SJCRH30 (cell line): ENCODE measurements around the gene GALK2. TPM values are rescaled to one million over a fixed set of nuclear protein-coding genes. Genes with fewer than 3 reads are reported as not detected.

ENCODE experiments used
- DNase-seq, 2 experiments: peaks; one replicate each; pipeline ENCODE4 v3.0.0-alpha.2; 2015 to 2020
- H3K27ac ChIP-seq: fragments of 250-450 bp; sonication (Bioruptor Pico); 2 replicates; pipeline ENCODE4 v1.5.1; 2020; ENCODE audit warnings: mild to moderate bottlenecking, moderate library complexity
- H3K27me3 ChIP-seq: fragments of 250-450 bp; sonication (Bioruptor Pico); 2 replicates; pipeline ENCODE4 v1.5.1; 2020; ENCODE audit warnings: mild to moderate bottlenecking, moderate library complexity
- H3K36me3 ChIP-seq: fragments of 250-450 bp; sonication (Bioruptor Pico); 2 replicates; pipeline ENCODE4 v1.5.1; 2020; ENCODE audit warnings: mild to moderate bottlenecking, moderate library complexity
- H3K4me1 ChIP-seq: fragments of 250-450 bp; sonication (Bioruptor Pico); 2 replicates; pipeline ENCODE4 v1.5.1; 2020; ENCODE audit warnings: mild to moderate bottlenecking, moderate library complexity
- H3K4me3 ChIP-seq: fragments of 250-450 bp; sonication (Bioruptor Pico); 2 replicates; pipeline ENCODE4 v1.5.1; 2020; ENCODE audit warnings: mild to moderate bottlenecking, moderate library complexity
- H3K9me3 ChIP-seq: fragments of 250-450 bp; sonication (Bioruptor Pico); replicated peaks from 2 replicates; pipeline ENCODE4 v1.5.1; 2020; ENCODE audit warnings: mild to moderate bottlenecking, moderate library complexity
- total RNA-seq: library from RNA; depleted of rRNA; stranded (reverse); fragments of >200 nt; shearing (Covaris generic); gene quantifications from 2 replicates; pipeline ENCODE4 v1.2.3, GENCODE V29; 2014

GALK2 gene
- total RNA-seq, 1 experiment from 2014 or later, result 17.9 TPM

GRCh38 chr15:49270541-49271421 is 100.7 kb downstream of the GALK2 start:
- H3K27ac ChIP-seq, result no peak overlapping the region
- H3K9me3 ChIP-seq, result no peaks in the 10 kb centered on the region; the same call in 1 of the 2 replicates
- H3K27me3 ChIP-seq, result no peaks in the 10 kb centered on the region
- DNase-seq, result no peak
- no peak overlapping the region for H3K4me3 ChIP-seq
- no peaks in the 10 kb centered on the region for H3K36me3 ChIP-seq
- no peaks in the 10 kb centered on the region for H3K4me1 ChIP-seq

GRCh38 chr15:49273734-49274318 is 103.8 kb downstream of the GALK2 start:
- no peak for DNase-seq
- H3K4me1 ChIP-seq, result no peaks in the 10 kb centered on the region
- no peak overlapping the region for H3K4me3 ChIP-seq
- H3K27ac ChIP-seq, result no peak overlapping the region
- no peaks in the 10 kb centered on the region; the same call in 1 of the 2 replicates for H3K36me3 ChIP-seq
- no peaks in the 10 kb centered on the region for H3K27me3 ChIP-seq
- no peaks in the 10 kb centered on the region for H3K9me3 ChIP-seq

- H3K4me1 ChIP-seq, result peaks cover 12% of the 10 kb centered on the region
- no peak overlapping the region for H3K27ac ChIP-seq
- no peaks in the 10 kb centered on the region for H3K27me3 ChIP-seq
- H3K9me3 ChIP-seq, result no peaks in the 10 kb centered on the region
- no peaks in the 10 kb centered on the region; the same call in 1 of the 2 replicates for H3K36me3 ChIP-seq
- DNase-seq, result no peak
- H3K4me3 ChIP-seq, result no peak overlapping the region
Observed at GRCh38 chr15:49278751-49279150, 108.7 kb downstream of the GALK2 start.

GRCh38 chr15:49279521-49280456 is 109.7 kb downstream of the GALK2 start:
- H3K36me3 ChIP-seq, result no peaks in the 10 kb centered on the region; the same call in none of the 2 replicates
- no peaks in the 10 kb centered on the region for H3K9me3 ChIP-seq
- H3K4me1 ChIP-seq, result peaks cover 12% of the 10 kb centered on the region
- H3K4me3 ChIP-seq, result no peak overlapping the region
- H3K27me3 ChIP-seq, result no peaks in the 10 kb centered on the region
- H3K27ac ChIP-seq, result 0 out of 2 replicates have a peak overlapping the region, but pooled peaks have one; percentile 22
- peak in 1 of 2 experiments; percentile 47 for DNase-seq

GRCh38 chr15:49282366-49282765 is 112.3 kb downstream of the GALK2 start:
- no peak for DNase-seq
- Histone ChIP-seq H3K27ac (no peak overlapping the region), H3K4me1 (peaks cover 12% of the 10 kb centered on the region), H3K4me3 (no peak overlapping the region), H3K27me3 (no peaks in the 10 kb centered on the region), H3K9me3 (no peaks in the 10 kb centered on the region), H3K36me3 (no peaks in the 10 kb centered on the region; the same call in none of the 2 replicates)

- H3K9me3 ChIP-seq, result no peaks in the 10 kb centered on the region
- no peak for DNase-seq
- peaks cover 27% of the 10 kb centered on the region for H3K4me1 ChIP-seq
- H3K4me3 ChIP-seq, result no peak overlapping the region
- H3K27ac ChIP-seq, result no peak overlapping the region
- H3K27me3 ChIP-seq, result no peaks in the 10 kb centered on the region
- no peaks in the 10 kb centered on the region; the same call in none of the 2 replicates for H3K36me3 ChIP-seq
Observed at GRCh38 chr15:49286649-49287404, 116.8 kb downstream of the GALK2 start.

- Histone ChIP-seq H3K9me3 (no peaks in the 10 kb centered on the region), H3K27me3 (no peaks in the 10 kb centered on the region), H3K27ac (no peak overlapping the region), H3K36me3 (no peaks in the 10 kb centered on the region; the same call in none of the 2 replicates), H3K4me3 (no peak overlapping the region), H3K4me1 (peaks cover 27% of the 10 kb centered on the region)
- no peak for DNase-seq
Observed at GRCh38 chr15:49287481-49287880, 117.4 kb downstream of the GALK2 start.

GRCh38 chr15:49288391-49288790 is 118.3 kb downstream of the GALK2 start:
- Histone ChIP-seq H3K9me3 (no peaks in the 10 kb centered on the region), H3K4me3 (no peak overlapping the region), H3K36me3 (peaks cover 3% of the 10 kb centered on the region; the same call in 1 of the 2 replicates), H3K27me3 (no peaks in the 10 kb centered on the region), H3K27ac (no peak overlapping the region), H3K4me1 (peaks cover 27% of the 10 kb centered on the region)
- no peak for DNase-seq

GRCh38 chr15:49290191-49290590 is 120.1 kb downstream of the GALK2 start:
- DNase-seq, result peak; percentile 82 to 92
- Histone ChIP-seq H3K36me3 (0 out of 2 replicates have a peak, but pooled peaks cover 3% of the 10 kb centered on the region), H3K27ac (peak overlapping the region; percentile 82), H3K4me3 (no peak overlapping the region), H3K9me3 (no peaks in the 10 kb centered on the region), H3K27me3 (no peaks in the 10 kb centered on the region), H3K4me1 (peaks cover 27% of the 10 kb centered on the region)

- Histone ChIP-seq H3K36me3 (0 out of 2 replicates have a peak, but pooled peaks cover 3% of the 10 kb centered on the region), H3K27ac (no peak overlapping the region), H3K9me3 (no peaks in the 10 kb centered on the region), H3K4me1 (peaks cover 27% of the 10 kb centered on the region), H3K27me3 (no peaks in the 10 kb centered on the region), H3K4me3 (no peak overlapping the region)
- no peak for DNase-seq
Observed at GRCh38 chr15:49293941-49294340, 123.9 kb downstream of the GALK2 start.

GRCh38 chr15:49296258-49296657 is 126.2 kb downstream of the GALK2 start:
- Histone ChIP-seq H3K27ac (no peak overlapping the region), H3K36me3 (peaks cover 3% of the 10 kb centered on the region; the same call in 1 of the 2 replicates), H3K27me3 (no peaks in the 10 kb centered on the region), H3K4me1 (peaks cover 5% of the 10 kb centered on the region), H3K4me3 (no peak overlapping the region), H3K9me3 (no peaks in the 10 kb centered on the region)
- no peak for DNase-seq

- Histone ChIP-seq H3K36me3 (peaks cover 3% of the 10 kb centered on the region; the same call in 1 of the 2 replicates), H3K4me1 (no peaks in the 10 kb centered on the region), H3K9me3 (no peaks in the 10 kb centered on the region), H3K27ac (no peak overlapping the region), H3K27me3 (no peaks in the 10 kb centered on the region), H3K4me3 (no peak overlapping the region)
- no peak for DNase-seq
Observed at GRCh38 chr15:49297584-49297983, 127.5 kb downstream of the GALK2 start.

GRCh38 chr15:49300856-49301255 is 130.8 kb downstream of the GALK2 start:
- no peak for DNase-seq
- Histone ChIP-seq H3K27me3 (no peaks in the 10 kb centered on the region), H3K4me1 (no peaks in the 10 kb centered on the region)

GRCh38 chr15:49301562-49301961 is 131.5 kb downstream of the GALK2 start:
- Histone ChIP-seq H3K4me3 (no peak overlapping the region), H3K27ac (no peak overlapping the region), H3K27me3 (no peaks in the 10 kb centered on the region), H3K4me1 (no peaks in the 10 kb centered on the region), H3K9me3 (no peaks in the 10 kb centered on the region; the same call in 1 of the 2 replicates), H3K36me3 (no peaks in the 10 kb centered on the region; the same call in 1 of the 2 replicates)
- DNase-seq, result no peak

More at GRCh38 chr15:49300856-49301255, 130.8 kb downstream of the GALK2 start:
- H3K9me3 ChIP-seq, result no peaks in the 10 kb centered on the region; the same call in 1 of the 2 replicates
- no peaks in the 10 kb centered on the region; the same call in 1 of the 2 replicates for H3K36me3 ChIP-seq
- no peak overlapping the region for H3K27ac ChIP-seq
- H3K4me3 ChIP-seq, result no peak overlapping the region
